T-helper 22 cell (primary cell): Measurements from ENCODE around the gene TMEM239.
"Not testable (repeated sequence)": the region's sequence is repeated elsewhere in the genome, so short reads cannot be mapped to it uniquely, and the experiment has no call there.

Experiments used
- DNase-seq: peaks from one replicate; pipeline ENCODE4 v3.0.0-alpha.2; 2020; ENCODE audit warnings: low read depth

The TMEM239 gene

DNA sequence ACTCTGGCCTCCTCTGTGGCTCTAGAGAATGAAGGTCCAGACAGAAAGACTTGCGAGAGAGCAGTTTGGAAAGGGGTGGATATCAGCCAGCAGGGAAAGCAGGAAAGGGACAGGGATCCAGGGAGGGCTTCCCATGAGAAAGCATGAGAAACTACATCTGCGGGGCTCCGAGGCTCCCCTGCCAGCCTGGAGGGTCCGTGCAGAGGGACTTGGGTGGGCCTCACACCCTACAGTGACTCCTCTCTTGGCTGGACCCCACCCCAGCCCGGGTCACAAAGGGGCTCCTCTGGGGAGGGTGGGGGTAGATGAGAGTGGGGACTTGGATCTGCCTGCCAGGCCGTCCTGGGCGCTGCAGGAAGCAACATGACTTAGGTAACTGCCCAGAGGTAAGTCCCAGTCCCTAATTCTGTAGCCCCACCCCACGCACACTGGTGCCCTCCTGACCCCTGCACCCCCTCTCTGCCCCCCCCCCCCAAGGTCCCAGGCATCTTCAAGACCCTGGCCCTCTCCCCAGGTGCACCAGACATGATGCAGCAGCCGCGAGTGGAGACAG lies at the start of gene TMEM239:
TSS of gene TMEM239 (plus strand) at position 335 of the 553 bp plus-strand sequence. CDS start at position 526, 191 bp downstream.
- no peak for DNase-seq

DNA sequence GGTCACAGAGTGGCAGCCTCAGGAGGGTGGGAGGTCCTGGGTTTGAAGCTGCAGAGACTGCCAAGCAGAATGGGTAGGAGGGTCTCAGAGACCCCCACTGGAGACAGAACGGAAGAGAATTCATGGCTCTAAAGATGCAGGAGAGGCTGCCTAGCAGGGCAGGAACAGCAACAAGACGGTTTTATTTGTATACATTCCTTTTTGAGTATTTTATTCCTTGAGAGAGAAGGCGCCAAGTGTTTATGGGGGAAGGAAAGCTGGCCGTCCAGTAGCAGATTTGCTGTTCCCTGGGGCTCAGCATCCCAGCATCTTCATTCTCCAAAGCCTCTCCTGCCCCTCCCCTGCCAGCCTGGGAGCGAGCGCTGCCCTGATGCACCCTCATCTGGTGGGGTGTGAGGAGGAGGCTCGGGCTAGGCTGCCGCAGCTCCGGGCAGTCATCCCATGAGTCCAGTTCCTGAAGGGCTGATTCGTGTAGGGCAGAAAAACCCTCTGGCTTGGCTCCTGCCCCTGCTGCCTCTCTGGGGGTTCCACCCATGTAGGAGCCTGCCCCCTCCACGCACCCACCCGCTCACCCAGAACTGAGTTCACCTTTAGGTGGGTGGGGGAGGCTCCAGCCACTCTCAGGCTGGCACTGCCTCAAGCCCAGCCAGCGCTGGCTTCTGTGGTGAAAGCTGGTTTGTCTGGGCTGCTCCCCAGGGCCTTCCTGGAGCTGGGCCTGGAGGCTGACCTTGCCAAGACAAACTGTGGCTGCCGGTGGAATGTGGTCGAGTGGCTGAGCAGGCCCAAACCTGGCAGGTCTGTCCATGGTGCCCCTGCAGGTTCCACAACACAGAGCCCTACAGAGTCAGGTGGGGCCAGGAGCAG lies 48.2 kb upstream of the TMEM239 start:
- DNase-seq, result no peak

DNA sequence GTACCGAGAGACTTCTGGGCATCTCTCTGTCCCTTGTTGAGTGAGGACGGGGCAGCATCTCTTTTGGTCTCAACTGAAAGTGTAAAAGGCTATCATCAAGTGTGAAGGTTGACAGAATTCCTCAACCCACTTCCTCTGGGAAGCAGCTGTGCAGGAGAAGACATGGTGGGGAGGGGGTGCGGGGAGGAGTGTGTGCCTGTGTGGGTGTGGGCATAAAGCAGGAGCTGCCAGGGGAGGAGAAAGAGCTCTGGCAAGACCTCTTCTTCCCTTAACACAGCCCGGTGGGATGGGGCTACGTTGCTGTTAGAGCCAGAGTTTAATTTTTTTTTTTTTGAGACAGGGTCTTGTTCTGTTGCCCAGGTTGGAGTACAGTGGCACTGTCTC lies 47.5 kb upstream of the TMEM239 start:
- no peak for DNase-seq

DNA sequence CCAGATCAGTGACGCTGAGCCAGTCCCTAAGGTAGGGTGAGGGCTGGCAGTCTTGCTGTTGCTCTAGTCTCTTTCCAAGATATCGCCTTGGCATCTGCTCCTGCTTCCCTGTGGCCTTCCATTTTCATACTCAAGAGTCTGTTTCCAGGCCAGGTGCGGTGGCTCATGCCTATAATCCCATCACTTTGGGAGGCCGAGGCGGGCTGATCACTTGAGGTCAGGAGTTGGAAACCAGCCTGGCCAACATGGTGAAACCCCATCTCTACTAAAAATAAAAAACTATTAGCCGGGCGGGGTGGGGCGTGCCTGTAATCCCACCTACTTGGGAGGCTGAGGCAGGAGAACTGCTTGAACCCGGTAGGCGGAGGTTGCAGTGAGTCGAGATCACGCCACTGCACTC lies 46.1 kb upstream of the TMEM239 start:
- not testable (repeated sequence) for DNase-seq

DNA sequence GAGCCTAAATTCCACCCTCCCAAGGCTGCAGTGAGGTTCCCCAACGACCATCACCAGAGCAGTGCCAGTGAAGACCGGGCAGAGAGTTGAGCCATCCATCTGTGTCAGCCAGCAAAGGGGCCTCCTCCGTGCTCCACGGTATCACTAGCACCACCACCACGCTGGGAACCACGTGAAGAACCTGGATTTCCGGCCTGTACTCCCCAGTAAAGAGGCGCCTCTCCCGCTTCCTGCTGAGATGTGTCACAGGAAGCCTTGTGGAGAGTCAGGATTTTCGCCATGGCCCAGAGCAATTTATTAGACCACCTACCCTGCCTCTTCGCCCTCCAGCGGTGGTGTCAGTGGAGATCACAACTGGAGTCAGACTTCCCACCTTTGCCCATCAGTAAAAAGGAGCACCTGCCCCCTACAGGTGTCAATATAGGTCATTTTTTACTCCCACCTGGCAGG lies 44.5 kb upstream of the TMEM239 start:
- no peak for DNase-seq

DNA sequence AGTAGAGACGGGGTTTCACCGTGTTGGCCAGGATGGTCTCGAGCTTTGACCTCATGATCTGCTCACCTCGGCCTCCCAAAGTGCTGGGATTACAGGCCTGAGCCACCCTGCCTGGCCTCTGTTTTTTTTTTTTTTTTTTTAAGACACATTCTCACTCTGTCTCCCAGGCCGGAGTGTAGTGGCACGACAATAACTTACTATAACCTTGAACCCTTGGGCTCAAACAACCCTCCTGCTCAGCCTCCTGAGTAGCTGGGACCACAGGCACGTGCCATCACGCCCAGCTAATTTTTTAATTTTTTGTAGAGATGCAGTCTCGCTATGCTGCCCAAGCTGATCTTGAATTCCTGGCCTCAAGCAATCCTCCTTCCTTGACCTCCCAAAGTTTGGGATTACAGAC lies 42.4 kb upstream of the TMEM239 start:
- DNase-seq, result no peak

DNA sequence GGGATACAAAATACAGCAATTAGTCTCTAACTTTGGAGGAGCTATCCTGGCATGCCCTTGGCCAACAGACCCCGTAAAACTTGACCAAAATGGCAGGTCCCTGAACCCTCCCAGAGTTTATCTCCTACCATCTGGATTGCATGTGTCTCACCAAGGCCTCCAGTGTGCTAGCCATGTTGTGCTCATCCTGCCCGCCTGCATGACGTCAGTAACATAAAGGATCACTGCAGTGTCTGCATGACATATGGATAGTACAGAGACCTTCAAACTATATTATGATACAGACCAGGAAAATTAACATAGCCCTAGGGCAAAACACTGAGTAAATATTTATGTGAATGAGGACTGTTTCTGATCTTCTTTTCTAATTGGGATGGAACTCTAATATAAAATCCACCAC lies 41.0 kb upstream of the TMEM239 start:
- no peak for DNase-seq

DNA sequence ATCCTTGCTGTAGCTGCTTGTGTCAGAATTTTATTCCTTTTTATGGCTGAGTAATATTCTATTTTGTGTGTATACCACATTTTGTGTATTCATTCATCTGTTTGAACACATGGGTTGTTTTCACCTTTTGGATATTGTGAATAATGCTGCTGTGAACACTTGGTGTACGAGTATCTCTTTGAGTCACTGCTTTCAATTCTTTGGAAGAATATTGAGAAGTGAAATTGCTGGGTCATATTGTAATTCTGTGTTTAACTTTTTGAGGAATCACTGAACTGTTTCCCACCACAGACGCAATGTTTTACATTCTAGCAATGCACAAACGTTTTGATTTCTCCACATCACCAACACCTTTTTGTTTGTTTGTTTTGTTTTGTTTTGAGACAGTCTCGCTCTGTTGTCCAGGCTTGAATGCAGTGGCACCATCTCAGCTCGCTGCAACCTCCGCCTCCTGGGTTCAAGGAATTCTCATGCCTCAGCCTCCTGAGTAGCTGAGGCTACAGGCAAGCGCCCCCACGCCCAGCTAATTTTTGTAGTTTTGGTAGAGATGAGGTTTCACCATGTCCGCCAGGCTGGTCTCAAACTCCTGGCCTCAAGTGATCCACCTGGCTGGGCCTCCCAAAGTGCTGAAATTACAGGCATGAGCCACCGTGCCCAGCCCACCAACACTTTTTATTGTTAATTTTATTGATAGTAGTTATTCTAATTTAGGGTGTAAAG lies 37.4 kb upstream of the TMEM239 start:
- no peak for DNase-seq

DNA sequence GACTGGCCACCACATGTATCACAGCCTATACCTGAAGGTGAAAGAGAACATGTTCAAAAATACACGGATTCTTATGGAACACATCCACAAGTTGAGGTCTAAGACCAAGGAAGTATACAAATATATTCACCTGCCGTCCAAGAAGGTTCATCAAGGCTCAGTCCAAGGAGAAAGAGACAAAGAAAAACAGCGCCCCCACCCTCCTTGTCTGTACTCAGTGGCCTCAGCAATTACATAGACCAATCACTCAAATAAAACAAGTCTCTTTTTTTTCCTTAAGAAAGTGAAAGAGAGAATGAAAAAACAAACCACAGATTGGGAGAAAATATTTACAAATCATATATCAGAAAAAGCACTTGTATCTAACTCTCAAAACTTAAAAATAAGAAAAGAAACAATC lies 35.2 kb upstream of the TMEM239 start:
- no peak for DNase-seq

DNA sequence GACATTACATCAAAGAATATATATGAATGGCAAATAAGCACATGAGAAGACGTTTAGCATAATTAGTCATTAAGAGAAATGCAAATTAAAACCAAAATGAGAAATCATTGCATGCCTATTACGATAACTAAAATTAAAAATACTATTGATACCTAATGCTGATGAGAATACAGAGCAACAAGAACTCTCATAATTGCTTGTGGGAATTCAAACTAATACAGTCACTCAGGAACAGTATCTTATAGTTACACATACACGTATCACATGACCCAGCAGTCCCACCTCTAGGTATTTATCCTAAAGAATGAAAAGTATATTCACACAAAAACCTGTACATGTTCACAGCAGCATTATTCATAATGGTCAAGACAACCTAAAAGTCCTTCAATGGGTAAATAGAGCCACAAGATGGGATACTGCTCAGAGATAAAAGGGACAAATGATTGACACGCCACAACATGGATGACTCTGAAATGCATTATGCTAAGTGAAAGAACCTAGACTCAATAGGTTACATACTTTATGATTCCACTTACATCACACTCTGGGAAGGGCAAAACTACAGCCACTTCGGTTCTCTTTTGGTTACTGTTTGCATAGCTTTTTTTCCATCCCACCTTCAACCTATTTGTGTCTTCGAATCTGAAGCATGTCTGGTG lies 32.1 kb upstream of the TMEM239 start:
- DNase-seq, result no peak

DNA sequence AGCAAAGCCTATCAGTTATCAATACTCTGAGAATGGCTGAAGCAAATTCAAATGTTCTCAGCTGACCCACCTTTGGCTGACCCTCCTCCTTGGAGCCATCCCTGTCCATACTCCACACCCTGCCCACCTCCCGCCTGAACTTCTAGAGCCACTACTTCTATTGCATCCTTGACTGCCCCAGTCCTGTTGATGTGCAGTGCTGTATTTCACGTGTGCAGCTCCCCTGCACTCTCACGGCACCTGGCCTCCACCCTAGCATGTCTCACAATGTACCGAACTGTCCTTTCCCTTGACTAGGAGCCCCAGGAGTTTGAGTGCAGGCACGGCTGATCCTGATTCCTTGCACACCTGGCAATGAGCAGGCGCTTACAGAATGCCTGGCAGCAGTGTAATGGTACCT lies 22.7 kb upstream of the TMEM239 start:
- DNase-seq, result no peak

DNA sequence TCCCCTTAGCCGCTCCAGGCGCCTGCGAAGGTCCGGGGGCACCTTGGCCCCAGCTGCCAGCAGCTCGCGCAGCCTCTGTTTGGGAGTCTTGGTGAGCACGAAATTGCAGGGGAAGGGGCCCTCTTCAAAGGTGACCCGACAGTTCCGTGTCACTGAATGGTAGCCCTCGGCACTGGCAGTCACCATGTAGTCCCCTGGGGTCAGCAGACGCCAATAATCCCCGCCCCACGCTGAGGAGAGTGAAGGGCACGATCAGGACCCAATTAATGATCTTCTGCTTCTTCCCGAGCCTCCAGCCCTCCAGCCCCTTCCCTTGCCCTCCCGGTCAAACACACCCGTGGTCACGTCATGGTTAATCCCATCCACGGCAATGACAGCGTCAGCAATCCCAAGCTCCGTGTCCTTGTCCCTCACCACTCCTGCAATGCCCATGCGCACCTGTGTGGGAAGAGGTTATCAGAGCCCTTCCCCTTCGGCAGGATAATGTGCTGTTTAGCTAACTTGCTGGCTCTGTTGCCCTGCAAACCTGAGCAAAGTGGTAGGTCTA lies 21.9 kb upstream of the TMEM239 start:
- DNase-seq, result no peak

DNA sequence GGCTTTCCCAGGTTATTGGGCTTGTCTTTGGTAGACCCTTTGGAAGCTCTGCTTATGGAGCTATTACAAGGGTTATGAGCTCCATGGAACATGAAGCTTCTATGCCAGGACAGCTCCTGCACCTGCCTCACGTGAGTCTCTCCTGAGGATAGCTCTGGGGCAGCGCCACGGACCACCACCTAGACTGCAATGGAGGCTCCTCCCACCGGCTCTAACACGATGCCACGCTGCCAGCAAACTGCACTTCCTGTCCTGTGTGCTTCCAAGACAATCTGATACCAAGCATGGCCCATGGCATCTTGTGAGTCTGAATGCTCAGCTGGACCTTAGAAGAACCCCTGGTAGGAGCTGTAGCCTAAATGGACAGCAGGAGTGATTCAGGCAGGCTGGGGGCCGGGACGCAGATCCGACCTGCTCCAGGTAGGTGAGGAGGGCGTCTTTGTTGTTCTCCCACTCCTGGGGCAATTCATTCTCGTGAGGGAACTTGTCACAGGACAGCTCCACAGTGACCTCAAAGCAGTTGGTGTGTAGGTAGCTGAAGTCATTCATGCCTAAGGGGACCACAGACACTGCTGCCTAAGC lies 21.2 kb upstream of the TMEM239 start:
- DNase-seq, result no peak

DNA sequence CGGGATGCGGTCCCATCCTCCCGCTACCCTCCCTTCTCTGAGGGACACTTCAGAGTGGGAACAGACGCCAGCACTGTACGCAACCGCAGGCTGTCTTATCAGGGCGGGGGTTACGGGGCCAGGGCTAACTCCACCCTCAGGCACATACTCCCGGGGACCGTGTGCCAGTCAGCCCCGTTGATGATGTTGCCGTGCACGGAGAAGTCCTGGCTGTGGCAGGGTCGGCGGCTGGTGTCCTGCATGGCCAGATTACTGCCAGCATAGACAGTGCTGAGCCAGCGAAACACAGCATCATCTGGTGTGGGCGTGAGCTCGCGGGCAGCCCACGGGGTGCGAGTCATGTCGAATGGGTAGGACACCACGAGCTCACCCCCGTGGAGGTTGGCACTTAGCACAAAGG lies 20.7 kb upstream of the TMEM239 start:
- DNase-seq, result no peak

DNA sequence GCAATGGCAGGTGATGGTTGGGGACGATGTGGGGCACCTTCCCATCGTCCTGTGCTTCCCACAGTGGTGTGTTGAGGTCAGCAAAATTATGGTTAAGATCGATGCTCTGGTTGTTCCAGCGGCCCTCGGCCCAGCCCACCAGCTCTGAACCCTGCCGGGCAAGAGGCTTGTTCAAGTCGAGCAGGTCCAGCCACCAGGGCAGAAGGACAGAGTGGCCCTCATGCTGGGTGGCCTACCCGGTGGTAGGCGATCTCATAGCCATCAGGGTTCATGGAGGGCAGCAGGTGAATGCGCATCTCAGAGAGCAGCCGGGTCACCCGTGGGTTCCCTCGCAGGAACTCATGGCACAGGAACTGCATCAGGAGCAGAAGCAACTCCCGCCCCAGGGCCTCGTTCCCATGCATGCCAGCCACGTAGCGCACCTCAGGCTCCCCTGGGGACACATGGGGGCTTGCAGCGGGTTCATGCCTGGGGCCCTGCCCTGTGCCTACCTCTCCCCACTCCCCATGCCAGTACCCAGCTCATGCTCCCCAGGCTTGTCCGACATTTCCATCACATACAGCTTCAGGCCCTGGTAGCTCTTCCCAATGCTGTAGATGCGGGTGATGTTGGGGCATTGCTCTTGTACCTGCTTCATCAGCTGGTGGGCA lies 20.0 kb upstream of the TMEM239 start:
- no peak for DNase-seq

DNA sequence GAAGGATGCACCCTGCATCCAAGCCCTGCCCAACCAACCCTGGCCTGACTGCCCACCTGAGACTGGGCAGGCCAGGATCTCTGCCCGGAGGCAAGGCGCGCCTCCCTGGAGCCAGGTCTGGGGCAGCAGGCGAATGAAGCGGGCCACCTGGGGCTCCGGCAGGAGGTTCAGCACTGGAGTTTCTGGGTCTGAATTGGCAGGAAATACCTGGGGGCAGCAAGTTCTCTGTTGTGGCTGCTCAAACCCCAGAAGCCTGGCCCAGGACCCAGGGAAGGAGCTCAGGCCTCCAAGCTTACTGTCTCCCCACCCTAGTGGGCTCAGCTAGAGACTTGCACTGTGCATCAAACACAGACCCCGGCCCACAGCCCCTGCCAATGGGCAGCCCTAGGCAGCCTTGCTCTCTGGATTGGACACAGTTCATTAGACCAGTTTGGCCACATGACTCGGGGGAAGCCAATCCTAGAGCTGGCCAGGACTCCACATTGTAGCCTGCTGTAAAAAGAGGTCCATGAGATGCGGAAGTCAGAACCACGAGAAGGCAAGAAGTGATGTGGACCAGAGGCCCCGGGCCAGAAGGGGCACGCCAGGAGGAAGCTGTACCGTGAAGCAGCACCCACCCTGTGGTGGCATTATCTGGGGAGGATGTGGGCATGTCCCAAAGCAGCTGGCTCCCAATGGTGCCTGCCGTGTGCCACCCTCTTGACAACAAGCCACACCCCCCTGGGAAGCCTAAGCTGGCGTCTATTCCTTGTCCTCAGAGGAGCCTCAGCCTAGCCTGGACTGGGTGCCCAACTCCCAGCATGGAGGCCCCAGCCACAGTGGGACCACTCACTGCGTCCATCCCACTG lies 18.8 kb upstream of the TMEM239 start:
- no peak for DNase-seq

DNA sequence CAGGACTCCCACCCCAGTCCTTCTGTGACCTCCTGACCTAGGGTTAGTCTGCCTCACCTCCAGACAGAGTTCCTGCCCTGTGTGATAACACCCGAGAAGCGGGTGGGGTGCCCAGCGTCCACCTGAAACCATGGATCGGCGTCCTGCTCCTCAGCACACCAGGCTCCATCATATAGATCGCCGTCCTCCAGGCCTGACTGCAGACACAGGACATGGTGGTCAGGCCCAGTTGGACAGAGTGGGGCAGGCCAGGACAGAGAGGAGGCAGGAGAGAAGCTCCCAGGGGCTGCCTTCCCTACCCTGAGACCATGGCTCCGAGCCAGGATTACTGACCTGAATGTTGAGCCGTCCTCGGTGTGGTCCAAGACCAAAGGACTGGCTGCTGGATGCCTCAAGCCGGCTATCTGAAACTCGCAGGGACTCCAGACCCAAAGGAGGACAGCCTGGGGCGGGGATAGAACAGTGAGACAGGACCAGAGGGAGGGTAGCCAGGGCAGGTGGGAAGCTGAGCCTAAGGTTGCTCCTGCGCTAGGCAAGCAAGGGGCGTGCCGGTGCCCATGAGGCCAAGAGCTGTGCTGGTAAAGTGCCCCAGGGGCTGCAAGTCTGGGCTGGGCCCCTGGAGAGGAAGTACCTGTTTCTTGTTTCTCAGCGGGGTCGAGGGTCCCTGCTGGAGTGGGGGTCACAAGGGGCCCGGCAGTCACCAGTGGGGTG lies 17.9 kb upstream of the TMEM239 start:
- no peak for DNase-seq

DNA sequence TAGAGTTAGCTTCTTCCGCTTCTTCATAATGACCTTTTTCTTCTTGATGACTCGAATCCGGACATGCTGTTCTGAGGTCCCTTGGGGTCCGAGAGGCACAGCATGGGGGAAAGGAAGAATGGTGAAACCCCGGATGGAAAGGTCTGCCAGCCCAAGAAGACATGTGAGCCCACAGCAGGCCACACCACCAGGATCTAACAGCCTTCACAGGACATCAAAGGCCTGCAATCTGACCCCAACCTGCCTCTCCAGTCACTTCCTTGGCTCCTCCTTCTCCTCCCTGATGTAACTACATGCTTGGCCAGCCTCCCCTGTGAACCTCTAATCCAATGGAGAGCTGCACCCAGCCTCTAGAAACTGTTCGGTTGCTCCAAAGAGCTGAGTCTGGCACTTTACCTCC lies 17.4 kb upstream of the TMEM239 start:
- DNase-seq, result no peak

DNA sequence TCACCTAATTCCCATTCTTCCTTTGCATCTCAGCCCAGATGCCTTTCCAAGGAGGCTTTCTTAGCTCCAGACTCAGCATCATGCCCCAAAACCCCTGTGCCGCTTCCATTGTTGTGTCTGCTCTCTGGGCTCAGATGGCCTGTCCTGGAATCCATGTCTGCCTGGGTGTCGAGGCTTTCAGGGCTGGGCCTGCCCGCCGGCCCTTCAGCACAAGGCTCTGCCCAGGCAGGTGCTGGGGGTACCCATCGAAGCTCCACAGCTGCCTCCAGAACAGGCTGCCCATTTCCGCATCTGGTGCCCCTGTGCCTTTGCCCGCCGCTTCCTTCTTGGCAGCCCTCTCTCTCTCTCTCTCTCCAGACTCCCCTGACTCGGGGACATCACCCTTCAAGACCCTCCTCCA lies 16.9 kb upstream of the TMEM239 start:
- DNase-seq, result no peak
